HTR-8/SVneo (cell line): ENCODE measurements around the gene DYNC2H1.
"Not testable (repeated sequence)": the region's sequence is repeated elsewhere in the genome, so short reads cannot be mapped to it uniquely, and the experiment has no call there.

ENCODE experiments used
- DNase-seq: peaks from one replicate; pipeline ENCODE4 v3.0.0; 2011; ENCODE audit warnings: low spot score, mixed read lengths; ENCODE audit not compliant: insufficient read length
- FAIRE-seq: peaks from 2 replicates; lab custom pipeline; 2011; peaks lifted over from hg19 to GRCh38; lab: Jason Lieb, UNC

Gene DYNC2H1

DNA sequence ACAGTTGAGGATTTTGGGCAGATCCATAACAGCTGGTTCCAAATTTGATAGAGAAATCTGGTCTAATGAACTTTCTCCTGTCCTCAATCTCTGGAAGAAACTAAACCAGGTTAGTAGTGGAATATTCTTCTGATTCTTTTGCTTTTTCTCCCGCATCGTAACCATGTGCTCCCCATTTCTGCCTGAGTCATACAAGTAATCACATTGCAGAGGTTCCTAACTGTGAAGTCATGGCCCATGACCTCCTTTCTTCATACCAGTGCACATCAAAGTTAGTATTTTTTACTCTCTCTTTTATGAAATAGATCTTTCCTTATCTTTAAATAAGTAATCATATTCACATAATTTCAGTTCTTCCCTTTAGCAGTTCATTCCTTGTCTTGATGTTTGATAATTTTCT is 249.0 kb downstream of the DYNC2H1 start:
- DNase-seq = no peak
- no peak for FAIRE-seq

DNA sequence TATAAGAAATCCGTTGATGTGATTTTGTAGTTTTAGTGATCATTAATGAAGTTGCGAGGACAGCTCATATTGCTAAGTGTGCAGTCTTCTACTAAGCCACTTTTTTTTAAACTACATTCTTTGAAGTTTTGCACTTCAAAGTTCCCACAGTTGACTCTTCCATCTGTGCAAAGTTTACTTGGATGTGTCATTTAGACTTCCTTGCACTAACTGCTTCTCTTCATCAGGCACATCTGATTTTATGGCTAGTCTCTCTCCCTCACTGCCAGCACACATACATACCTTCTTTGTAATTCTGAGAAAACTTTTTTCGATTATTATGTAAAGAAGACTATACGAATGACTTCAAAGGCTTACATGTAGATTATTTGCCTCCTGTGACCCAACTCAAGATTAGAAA is 250.0 kb downstream of the DYNC2H1 start:
- FAIRE-seq (peak; percentile 54), DNase-seq (no peak)

DNA sequence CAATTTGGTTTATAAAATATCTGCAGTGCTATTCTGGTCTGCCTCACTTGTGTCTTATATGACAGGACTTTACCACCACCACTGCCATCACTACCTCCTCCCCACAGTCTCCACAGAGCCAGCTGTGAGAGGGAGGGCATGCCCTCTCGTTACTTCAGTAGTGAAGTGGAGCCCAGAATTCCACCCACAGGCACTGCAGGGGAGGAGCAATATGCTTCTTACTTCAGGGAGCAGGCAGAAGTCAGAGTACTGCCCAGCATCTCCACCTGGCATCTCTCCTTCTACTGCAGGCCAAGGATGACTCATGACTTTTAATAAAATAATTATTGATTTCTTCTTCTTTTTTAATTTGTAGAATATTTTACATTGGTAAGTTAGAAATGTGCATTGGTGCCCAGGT is 255.5 kb downstream of the DYNC2H1 start:
- no peak for DNase-seq
- no peak for FAIRE-seq

DNA sequence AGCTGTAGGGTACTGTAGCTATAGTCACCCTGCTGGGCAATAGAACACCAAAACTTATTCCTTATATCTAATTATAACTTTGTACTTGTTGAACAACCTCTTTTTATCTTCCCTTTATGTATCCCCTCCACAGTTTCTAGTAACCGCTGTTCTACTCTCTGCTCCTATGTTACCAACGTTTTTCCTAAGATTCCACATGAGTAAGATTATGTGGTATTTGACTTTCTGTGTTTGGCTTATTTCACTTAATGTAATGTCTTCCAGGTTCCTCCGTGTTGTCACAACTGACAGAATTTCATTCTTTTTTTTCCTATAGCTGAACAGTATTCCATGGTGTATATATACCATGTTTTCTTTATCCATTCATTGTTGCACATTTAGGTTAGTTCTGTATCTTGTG is 258.4 kb downstream of the DYNC2H1 start:
- DNase-seq = no peak
- FAIRE-seq = no peak

DNA sequence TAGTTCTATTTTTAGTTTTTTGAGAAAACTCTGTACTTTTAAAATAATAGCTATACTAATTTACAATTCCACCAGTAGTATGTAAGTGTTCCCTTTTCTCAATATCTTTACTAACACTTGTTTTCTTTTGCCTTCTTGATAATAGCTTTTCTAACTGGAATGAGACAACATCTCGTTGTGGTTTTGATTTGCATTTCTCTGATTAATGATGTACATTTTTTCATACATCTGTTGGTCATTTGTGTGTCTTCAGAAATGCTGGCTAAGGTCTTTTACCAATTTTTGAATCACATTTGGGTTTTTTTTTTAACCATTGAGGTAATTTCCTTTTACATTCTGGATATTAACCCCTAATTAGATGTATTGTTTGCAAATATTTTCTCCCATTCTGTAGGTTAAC is 258.9 kb downstream of the DYNC2H1 start:
- DNase-seq (no peak), FAIRE-seq (no peak)

DNA sequence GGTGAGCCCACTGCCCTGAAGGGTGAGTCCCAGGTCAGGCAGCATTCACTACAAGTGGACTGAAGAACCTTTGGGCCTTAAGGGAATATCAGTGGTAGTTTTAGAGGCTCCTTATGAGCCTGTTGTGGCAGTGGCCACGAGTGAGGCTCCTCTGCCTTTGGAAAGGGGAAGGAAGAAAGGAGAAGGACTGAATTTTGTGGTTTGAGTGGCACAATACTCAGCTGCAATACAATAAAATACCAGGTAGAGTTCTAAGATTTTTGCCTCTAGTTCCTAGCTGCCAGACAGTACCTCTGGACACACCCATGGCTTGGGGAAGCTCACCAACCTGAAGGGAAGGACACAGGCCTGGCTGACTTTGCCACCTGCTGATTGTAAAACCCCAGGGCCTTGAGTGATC is 260.9 kb downstream of the DYNC2H1 start:
- FAIRE-seq = no peak
- no peak for DNase-seq

DNA sequence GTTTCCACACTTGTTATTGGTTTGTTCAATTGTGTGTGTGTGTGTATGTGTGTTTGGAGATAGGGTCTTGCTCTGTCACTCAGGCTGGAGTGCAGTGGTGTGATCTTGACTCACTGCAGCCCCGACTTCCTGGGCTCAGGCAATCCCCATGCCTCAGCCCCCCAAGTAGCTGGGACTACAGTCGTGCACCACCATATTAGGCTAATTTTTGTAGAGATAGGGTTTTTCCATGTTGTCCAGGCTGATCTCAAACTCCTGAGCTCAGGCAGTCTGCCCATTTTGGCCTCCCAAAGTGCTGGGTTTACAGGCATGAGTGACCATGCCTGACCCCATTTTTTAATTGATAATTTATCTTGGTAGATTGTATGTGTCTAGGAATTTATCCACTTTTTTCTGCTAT is 263.7 kb downstream of the DYNC2H1 start:
- DNase-seq (no peak), FAIRE-seq (no peak)

DNA sequence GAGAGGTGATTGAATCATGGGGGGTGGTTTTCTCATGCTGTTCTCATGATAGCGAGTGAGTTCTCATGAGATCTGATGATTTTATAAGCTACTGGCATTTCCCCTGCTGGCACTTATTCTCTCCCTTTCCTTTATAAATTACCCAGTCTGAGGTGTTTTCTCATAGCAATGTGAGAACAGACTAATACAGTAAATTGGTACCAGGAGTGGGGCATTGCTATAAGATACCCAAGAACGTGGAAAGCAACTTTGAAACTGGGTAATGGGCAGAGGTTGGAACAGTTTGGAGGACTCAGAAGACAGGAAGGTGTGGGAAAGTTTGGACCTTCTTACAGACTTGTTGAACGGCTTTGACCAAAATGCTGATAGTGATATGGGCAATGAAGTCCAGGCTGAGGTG is 265.0 kb downstream of the DYNC2H1 start:
- FAIRE-seq = peak; percentile 9
- not testable (repeated sequence) for DNase-seq

DNA sequence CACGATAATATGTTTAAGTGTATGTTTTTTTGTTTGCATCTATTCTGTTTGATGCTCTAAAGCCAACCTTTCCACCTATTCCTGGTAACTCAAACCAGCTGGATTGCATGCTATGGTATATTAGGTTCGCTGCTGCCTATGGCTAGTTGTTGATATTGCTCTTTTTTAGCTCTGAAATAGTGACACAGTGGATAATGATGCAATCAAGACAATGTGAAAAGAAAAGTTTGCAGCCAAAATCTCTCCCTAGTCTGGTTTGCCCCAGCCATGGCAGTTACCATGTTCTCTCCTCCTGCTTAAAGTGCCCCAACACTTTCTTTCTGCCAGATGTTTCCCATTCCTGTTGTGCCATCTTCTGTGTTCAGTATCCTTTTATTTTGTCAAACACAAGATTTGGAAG is 269.7 kb downstream of the DYNC2H1 start:
- no peak for DNase-seq
- no peak for FAIRE-seq

DNA sequence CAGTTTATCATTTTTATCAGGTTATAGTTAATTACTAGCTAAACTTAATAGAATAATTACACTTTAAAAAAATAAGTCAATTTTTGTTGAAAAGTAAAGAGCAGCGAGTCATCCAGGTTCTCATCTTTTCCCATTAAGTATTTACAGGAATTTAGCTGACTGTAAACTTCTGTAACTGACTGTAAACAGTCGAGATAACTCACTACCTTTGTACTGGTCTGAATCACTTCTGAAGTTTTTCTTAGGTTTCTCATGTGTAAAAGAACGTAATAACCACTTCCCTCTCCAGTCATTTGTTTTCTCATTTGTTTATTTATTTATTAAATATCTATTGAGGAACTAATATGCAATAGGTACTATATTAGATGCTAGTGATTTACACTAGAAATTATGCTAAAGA is 270.8 kb downstream of the DYNC2H1 start:
- DNase-seq (no peak), FAIRE-seq (no peak)

DNA sequence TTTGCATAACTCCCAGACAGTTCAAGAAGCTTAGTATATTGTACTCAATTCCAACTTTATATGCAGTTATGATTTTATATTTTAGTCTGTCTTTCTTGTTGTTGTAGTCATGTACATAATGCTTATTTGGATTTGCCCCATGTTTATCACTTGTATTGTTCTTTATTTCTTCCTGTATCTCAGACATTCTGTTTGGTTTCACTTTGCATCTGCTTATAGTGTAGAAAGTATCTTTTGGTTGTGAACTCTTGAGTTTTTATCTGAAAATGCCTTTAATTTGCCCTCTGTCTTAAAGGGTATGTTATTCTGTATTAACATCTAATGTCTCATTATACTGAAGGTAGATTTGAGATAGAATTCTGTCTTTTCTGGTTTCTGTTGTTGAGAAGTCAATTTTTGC is 275.4 kb downstream of the DYNC2H1 start:
- DNase-seq = no peak
- FAIRE-seq = no peak

DNA sequence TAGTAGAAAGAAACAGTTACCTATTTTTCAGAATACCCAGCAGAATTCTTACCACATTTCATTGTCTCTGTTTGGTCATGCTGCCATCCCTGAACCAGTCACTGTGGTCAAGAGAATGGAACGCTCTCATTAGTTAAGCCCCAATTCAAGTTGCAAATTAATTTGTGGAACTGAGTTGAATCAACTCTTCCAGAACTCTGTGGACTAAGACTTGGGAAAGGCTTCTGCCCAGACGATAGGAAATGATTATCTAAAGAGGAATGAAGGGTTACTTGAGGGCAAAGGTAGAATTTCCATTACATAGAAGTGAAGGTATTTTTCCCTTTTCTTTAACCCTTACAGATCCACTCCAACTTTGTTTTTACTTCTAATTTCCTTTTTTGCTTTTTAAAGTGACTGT is 286.4 kb downstream of the DYNC2H1 start:
- no peak for FAIRE-seq

DNA sequence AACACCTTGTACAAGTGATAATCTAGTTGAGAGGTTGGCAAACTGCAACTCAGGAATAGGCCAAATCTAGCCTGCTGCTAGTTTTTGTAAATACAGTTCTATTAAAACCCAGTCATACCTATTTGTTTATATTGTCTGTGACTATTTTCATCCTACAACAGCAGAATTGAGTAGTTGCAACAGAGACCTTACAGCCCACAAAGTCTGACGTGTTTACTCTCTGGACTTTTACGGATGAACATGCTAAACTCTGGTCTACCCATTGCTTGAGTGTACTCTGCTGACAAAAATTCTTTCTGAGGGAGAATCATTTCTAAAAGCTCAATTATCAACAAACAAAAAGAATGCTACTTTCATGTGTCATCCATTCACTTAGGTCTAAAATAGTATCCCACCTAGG is 287.0 kb downstream of the DYNC2H1 start:
- DNase-seq (no peak), FAIRE-seq (peak; percentile 64)

More for the DNA sequence above, 286.4 kb downstream of the DYNC2H1 start:
- peak; percentile 34 for DNase-seq

DNA sequence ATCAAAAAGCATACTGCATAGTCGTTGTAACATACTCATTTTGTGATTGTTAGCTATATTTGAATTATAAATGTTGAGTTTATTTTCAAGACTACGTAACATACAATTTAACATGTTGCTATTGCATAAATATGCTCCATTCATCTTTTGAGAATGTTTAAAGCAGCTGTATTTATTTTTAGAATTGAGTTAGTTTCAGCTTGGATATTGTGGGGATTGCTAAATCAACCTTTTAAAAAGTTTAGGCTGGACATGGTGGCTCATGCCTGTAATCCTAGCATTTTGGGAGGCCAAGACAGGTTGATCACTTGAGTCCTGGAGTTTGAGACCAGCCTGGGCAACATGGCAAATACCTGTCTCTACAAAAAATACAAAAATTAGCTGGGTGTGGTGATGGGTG is 288.1 kb downstream of the DYNC2H1 start:
- DNase-seq = no peak
- no peak for FAIRE-seq

DNA sequence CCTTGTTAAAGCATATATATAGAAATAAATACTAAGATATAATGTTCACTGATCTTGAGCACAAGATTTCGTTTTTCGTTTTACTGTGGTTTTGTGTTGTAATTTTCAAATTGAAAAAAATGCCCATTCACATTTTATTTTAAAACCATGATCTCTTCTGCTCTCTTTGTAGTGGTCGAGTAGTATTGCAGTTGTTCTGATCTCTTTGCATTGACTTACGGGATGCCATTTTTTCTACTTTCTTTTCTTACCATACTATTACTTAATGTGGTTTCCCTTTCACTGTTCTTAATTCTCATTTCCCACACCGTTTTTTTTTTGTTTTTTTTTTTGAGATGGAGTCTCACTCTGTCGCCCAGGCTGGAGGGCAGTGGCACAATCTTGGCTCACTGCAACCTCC is 289.6 kb downstream of the DYNC2H1 start:
- no peak for FAIRE-seq
- no peak for DNase-seq

DNA sequence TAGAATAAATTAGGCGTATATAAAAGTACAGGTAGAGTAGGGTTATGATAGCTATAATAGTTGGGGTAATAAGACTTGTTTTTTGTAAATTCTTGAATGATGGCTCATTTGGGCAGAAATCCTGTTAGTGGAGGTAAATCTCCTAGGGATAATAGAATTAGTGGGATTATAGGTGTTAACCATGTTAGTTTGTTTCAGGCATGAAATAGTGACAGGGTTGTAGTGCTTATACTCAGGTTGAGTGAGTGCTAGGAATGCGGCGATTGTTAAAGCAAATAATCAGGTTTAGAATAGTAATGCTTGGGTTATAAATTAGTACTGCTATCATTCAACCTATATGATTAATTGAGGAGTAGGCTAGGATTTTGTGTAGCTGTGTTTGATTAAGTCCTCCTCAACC is 297.1 kb downstream of the DYNC2H1 start:
- FAIRE-seq (no peak), DNase-seq (no peak)

DNA sequence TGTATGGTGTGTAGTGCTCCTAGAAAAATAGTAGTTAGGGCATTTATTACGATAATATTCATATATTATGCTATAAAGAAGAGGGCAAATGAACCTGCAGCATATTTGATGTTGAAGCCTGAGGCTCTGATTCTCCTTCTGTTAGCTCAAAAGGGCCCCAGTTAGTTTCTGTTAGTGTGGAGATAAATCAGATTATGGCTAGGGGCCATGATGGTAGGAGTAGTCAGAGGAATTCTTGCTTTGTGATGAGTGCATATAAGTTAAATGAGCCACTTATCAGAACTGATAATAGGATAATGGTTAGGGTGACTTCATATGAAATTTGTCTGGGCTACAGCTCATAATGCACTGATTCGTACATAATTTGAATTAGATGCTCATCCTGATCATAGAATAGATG is 298.4 kb downstream of the DYNC2H1 start:
- DNase-seq (no peak), FAIRE-seq (no peak)

DNA sequence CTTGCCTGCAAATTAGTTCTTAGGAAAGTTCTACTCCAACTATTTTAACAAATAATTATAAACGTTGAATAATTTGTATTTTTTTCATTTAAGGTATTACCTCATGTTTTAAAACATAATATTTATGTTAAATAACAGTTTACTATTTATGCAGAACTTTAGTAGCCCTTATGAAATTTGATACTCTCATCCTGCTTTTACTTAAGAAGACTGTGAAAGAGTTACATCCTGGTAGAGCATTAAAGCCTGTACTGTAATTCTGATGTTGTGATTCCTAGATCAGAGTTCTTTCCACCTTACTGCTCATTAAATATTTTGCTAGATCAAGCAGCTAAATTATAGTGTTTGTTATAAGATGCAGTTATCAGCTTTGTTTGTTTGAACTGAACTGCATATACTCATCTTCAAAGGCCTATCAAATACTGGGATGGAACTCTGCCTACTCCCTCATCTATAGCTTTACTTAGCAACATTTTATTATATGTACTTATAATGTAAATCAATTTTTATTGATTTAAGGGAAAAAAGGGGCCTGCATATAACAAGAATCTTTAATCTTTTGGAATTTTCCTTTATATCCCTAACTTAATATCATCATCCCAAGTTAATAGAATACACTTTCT is 304.2 kb downstream of the DYNC2H1 start:
- FAIRE-seq (no peak), DNase-seq (no peak)

DNA sequence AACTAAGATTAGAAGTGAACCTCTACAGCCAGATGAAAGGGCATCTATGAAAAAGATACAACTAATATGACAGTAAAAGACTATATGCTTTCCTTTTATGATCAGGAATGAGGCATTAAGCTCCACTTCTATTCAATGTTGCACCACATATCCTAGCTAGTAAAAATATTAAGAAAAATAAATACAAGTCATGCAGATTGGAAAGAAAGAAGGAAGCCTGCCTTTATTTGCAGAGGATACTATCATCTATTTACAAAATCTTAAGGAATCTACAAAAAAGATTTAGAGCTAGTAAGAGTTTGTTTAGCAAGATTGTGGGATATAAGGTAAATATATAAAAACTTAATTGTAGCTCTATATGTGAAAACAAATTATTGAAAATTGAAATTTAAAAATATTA is 308.8 kb downstream of the DYNC2H1 start:
- DNase-seq = no peak
- no peak for FAIRE-seq

DNA sequence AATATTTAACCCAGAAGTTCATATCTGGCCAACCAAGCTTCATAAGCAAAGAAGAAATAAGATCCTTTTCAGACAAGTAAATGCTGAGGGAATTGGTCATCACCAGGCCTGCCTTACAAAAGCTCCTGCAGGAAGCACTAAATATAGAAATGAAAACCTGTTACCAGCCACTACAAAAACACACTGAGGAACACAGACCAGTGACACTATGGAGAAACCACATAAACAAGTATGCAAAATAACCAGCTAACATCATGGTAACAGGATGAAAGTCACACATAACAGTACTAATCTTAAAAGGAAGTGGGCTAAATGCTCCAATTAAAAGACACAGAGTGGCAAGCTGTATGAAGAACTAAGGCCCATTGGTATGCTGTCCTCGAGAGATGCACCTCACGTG is 311.4 kb downstream of the DYNC2H1 start:
- DNase-seq = no peak
- no peak for FAIRE-seq

DNA sequence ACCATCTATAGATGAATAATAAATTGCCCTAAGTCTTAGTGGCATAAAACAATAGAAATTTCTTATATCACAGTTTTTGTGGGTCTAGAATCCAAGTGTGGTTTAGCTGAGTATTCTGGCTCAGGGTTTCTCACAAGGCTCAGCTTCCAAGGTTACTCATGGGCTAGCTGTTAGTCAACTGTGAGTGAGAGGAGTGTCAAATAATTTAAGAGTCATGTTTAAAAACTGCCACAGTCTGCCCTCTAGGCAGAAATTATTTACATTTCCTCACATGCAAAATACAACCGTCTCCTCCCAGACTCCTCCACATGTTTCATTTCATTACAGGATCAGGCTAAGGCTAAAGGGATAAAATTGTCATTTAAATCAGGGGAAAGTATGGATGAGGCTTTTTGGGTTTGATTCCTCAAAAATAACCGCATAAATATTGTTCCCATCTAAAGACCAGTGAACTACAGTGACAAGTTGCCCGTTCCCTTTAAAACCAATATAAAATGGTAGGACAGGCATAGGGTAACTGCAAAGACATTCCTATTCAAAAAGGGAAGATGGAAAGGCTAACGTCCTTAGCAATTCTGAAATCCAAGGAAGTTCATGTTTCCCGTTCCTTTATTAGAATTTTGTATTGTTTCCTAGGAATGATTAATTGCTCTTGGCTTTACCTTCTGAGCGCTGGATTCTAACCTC is 324.3 kb downstream of the DYNC2H1 start:
- peak; percentile 89 for FAIRE-seq
- peak; percentile 60 for DNase-seq

DNA sequence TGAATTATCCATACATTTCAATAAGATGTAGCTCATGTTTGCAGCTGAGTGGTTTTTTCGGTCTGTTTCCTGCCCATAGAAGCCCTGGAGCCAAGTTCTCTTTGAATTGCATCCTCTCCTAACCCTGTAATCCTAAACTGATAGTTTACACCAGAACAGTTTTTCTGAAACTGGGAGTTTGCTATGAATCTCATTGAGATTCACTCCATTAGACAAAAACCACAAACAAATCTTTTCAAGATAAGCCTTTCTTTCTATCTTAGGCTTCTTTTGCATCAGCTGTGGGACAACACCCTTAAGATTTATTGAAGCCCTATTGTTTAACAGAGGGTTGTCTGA is 324.8 kb downstream of the DYNC2H1 start:
- no peak for DNase-seq

More for the DNA sequence above, 324.8 kb downstream of the DYNC2H1 start:
- FAIRE-seq = peak; percentile 76
